HEK293 (cell line): ENCODE measurements around the gene HSD17B13.

ENCODE experiments used
- CTCF ChIA-PET: fragments of 350-600 bp; formaldehyde crosslinking; extraction: SDS; loops from one replicate; lab custom pipeline; 2021; ENCODE audit warnings: antibody characterized with exemption; lab: Yijun Ruan, JAX
- POLR2A ChIA-PET: fragments of 300-600 bp; formaldehyde crosslinking; extraction: SDS; loops from one replicate; lab custom pipeline; 2020; ENCODE audit warnings: antibody characterized with exemption, inconsistent platforms; lab: Yijun Ruan, JAX
- H3K27ac ChIP-seq: fragments of 200-500 bp; sonication (Bioruptor generic); 2 replicates; pipeline ENCODE4 v1.5.1; 2014; ENCODE audit warnings: low read depth, low read length, control low read depth, inconsistent platforms; ENCODE audit errors: extremely low read depth
- H3K36me3 ChIP-seq, 2 experiments: fragments of 200-500 bp in 1 of 2; sonication (Bioruptor generic) in 1 of 2; 1 replicate in 1 of 2; 2 replicates in 1 of 2; pipeline ENCODE4 v1.5.1; 2014 to 2017; ENCODE audit warnings: inconsistent platforms in 2 of 2, low read length in 2 of 2; ENCODE audit not compliant: control insufficient read depth in 2 of 2, insufficient read depth in 1 of 2
- H3K4me1 ChIP-seq: fragments of 200-500 bp; sonication (Bioruptor generic); 2 replicates; pipeline ENCODE4 v1.5.1; 2014; ENCODE audit warnings: mild to moderate bottlenecking, low read length, inconsistent platforms; ENCODE audit not compliant: control insufficient read depth, insufficient read depth
- H3K4me3 ChIP-seq: 2 replicates; pipeline ENCODE4 v1.5.1; 2011; ENCODE audit warnings: low read depth, mild to moderate bottlenecking, control low read depth, low read length, moderate library complexity
- H3K9me3 ChIP-seq: fragments of 200-500 bp; sonication (Bioruptor generic); 2 replicates; pipeline ENCODE4 v1.5.1; 2014; ENCODE audit warnings: low read depth, low read length, inconsistent platforms; ENCODE audit not compliant: control insufficient read depth, insufficient read depth
- KLF16 ChIP-seq: fragments of 450-650 bp; formaldehyde crosslinking; IDR thresholded peaks from 2 replicates; pipeline ENCODE4 v1.5.1; 2017; ENCODE audit warnings: missing biosample characterization, missing genetic modification characterization
- KLF7 ChIP-seq: fragments of 450-650 bp; formaldehyde crosslinking; IDR thresholded peaks from 2 replicates; pipeline ENCODE4 v1.5.1; 2016; ENCODE audit warnings: missing biosample characterization, missing genetic modification characterization, borderline replicate concordance
- MYNN ChIP-seq: fragments of 450-650 bp; formaldehyde crosslinking; IDR thresholded peaks from 2 replicates; pipeline ENCODE4 v1.5.1; 2016; ENCODE audit warnings: missing biosample characterization, missing genetic modification characterization, borderline replicate concordance
- OSR2 ChIP-seq: fragments of 450-650 bp; formaldehyde crosslinking; IDR thresholded peaks from 2 replicates; pipeline ENCODE4 v1.5.1; 2016; ENCODE audit warnings: missing biosample characterization, missing genetic modification characterization
- SETDB1 ChIP-seq: IDR thresholded peaks from one replicate; pipeline ENCODE4 v1.6.1; 2017; ENCODE audit warnings: mild to moderate bottlenecking, low read length, moderate library complexity, mixed read lengths; ENCODE audit not compliant: insufficient read length
- TRIM28 ChIP-seq: IDR thresholded peaks from 2 replicates; pipeline ENCODE4 v1.6.1; 2011; ENCODE audit warnings: low read length, control low read depth, borderline replicate concordance
- ZBTB20 ChIP-seq: fragments of 450-650 bp; formaldehyde crosslinking; IDR thresholded peaks from 2 replicates; pipeline ENCODE4 v1.5.1; 2016; ENCODE audit warnings: missing biosample characterization, missing genetic modification characterization
- ZFHX2 ChIP-seq: fragments of 450-650 bp; formaldehyde crosslinking; conservative IDR thresholded peaks from 2 replicates; pipeline ENCODE4 v1.5.1; 2016; ENCODE audit warnings: missing biosample characterization, missing genetic modification characterization
- ZFP3 ChIP-seq: fragments of 450-650 bp; formaldehyde crosslinking; IDR thresholded peaks from 2 replicates; pipeline ENCODE4 v1.5.1; 2016; ENCODE audit warnings: low read depth, missing biosample characterization, missing genetic modification characterization
- ZFP41 ChIP-seq: fragments of 450-650 bp; formaldehyde crosslinking; IDR thresholded peaks from 2 replicates; pipeline ENCODE4 v1.5.1; 2016; ENCODE audit warnings: missing biosample characterization, missing genetic modification characterization, borderline replicate concordance
- ZNF133 ChIP-seq: fragments of 450-650 bp; formaldehyde crosslinking; IDR thresholded peaks from 2 replicates; pipeline ENCODE4 v1.5.1; 2016; ENCODE audit warnings: missing biosample characterization, missing genetic modification characterization
- ZNF26 ChIP-seq: fragments of 450-650 bp; formaldehyde crosslinking; IDR thresholded peaks from 2 replicates; pipeline ENCODE4 v1.5.1; 2016; ENCODE audit warnings: missing biosample characterization, missing genetic modification characterization
- ZNF350 ChIP-seq: fragments of 450-650 bp; formaldehyde crosslinking; IDR thresholded peaks from 2 replicates; pipeline ENCODE4 v1.5.0; 2017; ENCODE audit warnings: missing biosample characterization, mild to moderate bottlenecking, missing genetic modification characterization
- ZNF354C ChIP-seq: fragments of 450-650 bp; formaldehyde crosslinking; IDR thresholded peaks from 2 replicates; pipeline ENCODE4 v1.5.1; 2016; ENCODE audit warnings: missing biosample characterization, missing genetic modification characterization, low read depth, borderline replicate concordance
- ZNF473 ChIP-seq: fragments of 450-650 bp; formaldehyde crosslinking; IDR thresholded peaks from 2 replicates; pipeline ENCODE4 v1.5.1; 2017; ENCODE audit warnings: missing biosample characterization, missing genetic modification characterization
- ZNF558 ChIP-seq: fragments of 450-650 bp; formaldehyde crosslinking; IDR thresholded peaks from 2 replicates; pipeline ENCODE4 v1.5.1; 2016; ENCODE audit warnings: missing biosample characterization, missing genetic modification characterization
- ZNF610 ChIP-seq: fragments of 450-650 bp; formaldehyde crosslinking; IDR thresholded peaks from 2 replicates; pipeline ENCODE4 v1.5.1; 2016; ENCODE audit warnings: missing biosample characterization, missing genetic modification characterization, borderline replicate concordance
- ZNF692 ChIP-seq: fragments of 450-650 bp; formaldehyde crosslinking; IDR thresholded peaks from 2 replicates; pipeline ENCODE4 v1.5.1; 2016; ENCODE audit warnings: missing biosample characterization, missing genetic modification characterization
- ZNF837 ChIP-seq: fragments of 450-650 bp; formaldehyde crosslinking; IDR thresholded peaks from 2 replicates; pipeline ENCODE4 v1.5.1; 2016; ENCODE audit warnings: missing biosample characterization, missing genetic modification characterization

HSD17B13 gene

GRCh38 chr4:87260477-87260876, 62.2 kb downstream of the HSD17B13 start:
- TF ChIP-seq ZNF350 (tag by site-specific recombination): no peak
- no peak for TF ChIP-seq SETDB1
- TF ChIP-seq MYNN: no peak
- TF ChIP-seq ZNF837 (tag by site-specific recombination): no peak
- no peak for TF ChIP-seq ZNF473 (tag by site-specific recombination)
- TF ChIP-seq ZNF354C: no peak
- TF ChIP-seq ZNF133: no peak
- TF ChIP-seq KLF7: no peak
- no peak for TF ChIP-seq ZBTB20 (tag by site-specific recombination)
- TF ChIP-seq ZFP41: no peak
- no peak for TF ChIP-seq TRIM28
- Histone ChIP-seq H3K4me3 (no peak overlapping the region), H3K9me3 (no peaks in the 10 kb centered on the region), H3K4me1 (no peaks in the 10 kb centered on the region), H3K36me3 (no peaks in the 10 kb centered on the region), H3K27ac (no peak overlapping the region)
- ChIA-PET POLR2A (no interaction called here), CTCF (interaction anchor here (2.1 kb wide), 1 partner anchor 115 kb away, joined by 4 read pairs; no protein-coding TSS in a partner anchor)

GRCh38 chr4:87258677-87259076, 64.0 kb downstream of the HSD17B13 start:
- CTCF ChIA-PET: no interaction called here
- Histone ChIP-seq H3K27ac (no peak overlapping the region), H3K36me3 (no peaks in the 10 kb centered on the region), H3K4me3 (no peak overlapping the region)
- no peak for TF ChIP-seq OSR2
- TF ChIP-seq, all 188 proteins: peak for 0
- Histone ChIP-seq H3K9me3 (no peaks in the 10 kb centered on the region), H3K4me1 (no peaks in the 10 kb centered on the region)
- POLR2A ChIA-PET: no interaction called here

GRCh38 chr4:87257523-87257922, 65.2 kb downstream of the HSD17B13 start:
- ChIA-PET CTCF (no interaction called here), POLR2A (no interaction called here)
- Histone ChIP-seq H3K36me3 (no peaks in the 10 kb centered on the region), H3K4me1 (no peaks in the 10 kb centered on the region), H3K9me3 (no peaks in the 10 kb centered on the region), H3K27ac (no peak overlapping the region), H3K4me3 (no peak overlapping the region)
- TF ChIP-seq ZNF558 (tag by site-specific recombination) (no peak), ZFHX2 (peak; percentile 23; the same call in 1 of the 2 replicates)

GRCh38 chr4:87255755-87256154, 66.9 kb downstream of the HSD17B13 start:
- Histone ChIP-seq H3K9me3 (no peaks in the 10 kb centered on the region), H3K27ac (no peak overlapping the region), H3K4me3 (no peak overlapping the region), H3K4me1 (no peaks in the 10 kb centered on the region), H3K36me3 (no peaks in the 10 kb centered on the region)
- POLR2A ChIA-PET: no interaction called here
- TF ChIP-seq ZNF610: no peak
- TF ChIP-seq ZNF692 (tag by site-specific recombination): no peak
- TF ChIP-seq ZNF26 (tag by site-specific recombination): no peak
- TF ChIP-seq KLF16: no peak
- TF ChIP-seq ZFP3 (tag by site-specific recombination): no peak
- CTCF ChIA-PET: interaction anchor here (1.1 to 1.3 kb wide), 2 partner anchors 234 to 334 kb away, joined by 3 read pairs; no protein-coding TSS in a partner anchor
